PC-9 (cell line): ENCODE data around the gene MUS81. TPM values are rescaled to one million over a fixed set of nuclear protein-coding genes. Genes with fewer than 3 reads are reported as not detected.
A peak's percentile ranks its signal among the peaks of the same experiment; 100 is the strongest.

Source experiments
- BruUV-seq: library from RNA; stranded (reverse); fragments of 400-500 nt; replicated peaks from 2 replicates; lab custom pipeline; 2021; lab: Mats Ljungman, UMichigan
- CTCF ChIA-PET: fragments of 300-600 bp; sonication (Branson Sonifier 250); formaldehyde crosslinking; loops from one replicate; lab custom pipeline; 2022; ENCODE audit warnings: antibody characterized with exemption; lab: Charles Lee
- POLR2A ChIA-PET: fragments of 300-600 bp; sonication (Branson Sonifier 250); formaldehyde crosslinking; loops from one replicate; lab custom pipeline; 2022; ENCODE audit warnings: antibody characterized with exemption; ENCODE audit not compliant: unreplicated experiment; lab: Charles Lee
- DNase-seq, 2 experiments: peaks; one replicate each; pipeline versions ENCODE4 v3.0.0 to v3.0.0-alpha.2; 2015 to 2022; ENCODE audit warnings: mixed read lengths in 1 of 2
- H2AFZ ChIP-seq: fragments of 200-600 bp; sonication (generic); 2 replicates; pipeline ENCODE4 v1.8.1; 2017; ENCODE audit warnings: antibody characterized with exemption
- H3F3A ChIP-seq: fragments of 200-600 bp; sonication (generic); 2 replicates; pipeline ENCODE4 v1.8.1; 2017; ENCODE audit warnings: antibody characterized with exemption, mild to moderate bottlenecking, low read depth; ENCODE audit not compliant: insufficient read depth
- H3K27ac ChIP-seq: fragments of 200-600 bp; sonication (generic); 2 replicates; pipeline ENCODE4 v1.6.1; 2016; ENCODE audit warnings: mixed run types
- H3K27me3 ChIP-seq: fragments of 200-600 bp; sonication (generic); 2 replicates; pipeline ENCODE4 v1.6.1; 2016; ENCODE audit warnings: low read depth, mixed run types; ENCODE audit not compliant: insufficient read depth
- H3K36me3 ChIP-seq: fragments of 200-600 bp; sonication (generic); 2 replicates; pipeline ENCODE4 v1.6.1; 2016; ENCODE audit warnings: low read depth, mixed run types
- H3K4me1 ChIP-seq: fragments of 200-600 bp; sonication (generic); replicated peaks from 2 replicates; pipeline ENCODE4 v1.6.1; 2016; ENCODE audit warnings: mixed run types; ENCODE audit not compliant: insufficient read depth
- H3K4me2 ChIP-seq: fragments of 200-600 bp; sonication (generic); 2 replicates; pipeline ENCODE4 v1.6.1; 2017; ENCODE audit warnings: mixed run types
- H3K4me3 ChIP-seq: fragments of 200-600 bp; sonication (generic); 2 replicates; pipeline ENCODE4 v1.6.1; 2016; ENCODE audit warnings: mixed run types
- H3K79me2 ChIP-seq: fragments of 200-600 bp; sonication (generic); 2 replicates; pipeline ENCODE4 v1.6.1; 2017; ENCODE audit warnings: low read depth, mixed run types
- H3K9me2 ChIP-seq: fragments of 200-600 bp; sonication (generic); 2 replicates; pipeline ENCODE4 v1.8.1; 2017; ENCODE audit warnings: mild to moderate bottlenecking; ENCODE audit not compliant: insufficient read depth
- H3K9me3 ChIP-seq: fragments of 200-600 bp; sonication (generic); 2 replicates; pipeline ENCODE4 v1.8.1; 2016; ENCODE audit warnings: low read depth; ENCODE audit not compliant: insufficient read depth
- H4K20me1 ChIP-seq: fragments of 200-600 bp; sonication (generic); 2 replicates; pipeline ENCODE4 v1.8.1; 2017; ENCODE audit not compliant: insufficient read depth
- EZH2 ChIP-seq: fragments of 200-600 bp; sonication (generic); IDR thresholded peaks from 2 replicates; pipeline ENCODE4 v1.8.0; 2017; ENCODE audit warnings: antibody characterized with exemption, low read depth
- intact Hi-C: fragments of 100-400 bp; cut with micrococcal nuclease; formaldehyde crosslinking; loops from one replicate; pipeline ENCODE4 v1.10.0; 2022; ENCODE audit not compliant: unreplicated experiment
- total RNA-seq: library from RNA; stranded (reverse); gene quantifications from 2 replicates; pipeline ENCODE4 v1.2.3, GENCODE V29; 2021
- TF ChIP-seq, protein P1 (sequence below): fragments of 200-600 bp; sonication (generic); conservative IDR thresholded peaks from 2 replicates; pipeline ENCODE4 v1.6.1; 2017; ENCODE audit warnings: mixed run types, antibody characterized with exemption, mild to moderate bottlenecking, moderate library complexity

MUS81 gene
- total RNA-seq, 1 experiment from 2014 or later, result 62.7 TPM

DNA sequence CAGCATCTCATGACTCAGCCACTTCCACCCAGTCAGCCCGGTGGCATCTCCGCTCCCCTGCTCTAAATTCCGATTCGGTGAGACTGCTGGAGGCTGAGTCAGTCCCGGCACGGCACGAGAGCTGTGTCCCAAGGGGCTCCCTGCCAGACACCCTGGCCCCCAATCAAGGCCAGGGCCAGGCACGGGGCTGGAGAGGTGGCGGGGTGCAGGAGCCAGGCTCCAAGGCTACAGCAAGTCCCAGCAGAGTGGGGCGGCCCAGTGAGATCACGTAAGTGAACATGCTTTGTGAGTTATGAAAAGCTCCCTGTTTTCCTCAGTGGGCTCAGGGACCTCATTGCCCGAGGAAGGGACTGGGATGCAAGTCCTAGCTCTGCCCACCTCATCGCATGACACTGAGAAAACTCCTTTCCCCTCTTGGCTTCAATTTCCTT, 55.6 kb downstream of the MUS81 start:
- POLR2A ChIA-PET, result interaction anchor here (0.6 to 1.6 kb wide), 9 partner anchors 13 to 485 kb away, joined by 3 to 34 read pairs (median 5); partner anchors contain the start of genes CCDC85B, FIBP and FOSL1

More for the DNA sequence above, 55.6 kb downstream of the MUS81 start:
- H3F3A ChIP-seq, result peaks cover 52% of the 10 kb centered on the region
- no peaks in the 10 kb centered on the region for H3K27me3 ChIP-seq
- BruUV-seq, result no TSS peak
- peaks cover 41% of the 10 kb centered on the region for H3K79me2 ChIP-seq
- no peaks in the 10 kb centered on the region for H3K9me3 ChIP-seq
- no peak overlapping the region for H2AFZ ChIP-seq
- CTCF ChIA-PET, result interaction anchor here (0.6 to 1.4 kb wide), 4 partner anchors 8 to 28 kb away, joined by 6 to 10 read pairs (median 9); partner anchors contain the start of gene FIBP
- H3K4me2 ChIP-seq, result peak overlapping the region; percentile 90
- TF ChIP-seq EZH2, result no peak
- TF ChIP-seq, protein P1, sequence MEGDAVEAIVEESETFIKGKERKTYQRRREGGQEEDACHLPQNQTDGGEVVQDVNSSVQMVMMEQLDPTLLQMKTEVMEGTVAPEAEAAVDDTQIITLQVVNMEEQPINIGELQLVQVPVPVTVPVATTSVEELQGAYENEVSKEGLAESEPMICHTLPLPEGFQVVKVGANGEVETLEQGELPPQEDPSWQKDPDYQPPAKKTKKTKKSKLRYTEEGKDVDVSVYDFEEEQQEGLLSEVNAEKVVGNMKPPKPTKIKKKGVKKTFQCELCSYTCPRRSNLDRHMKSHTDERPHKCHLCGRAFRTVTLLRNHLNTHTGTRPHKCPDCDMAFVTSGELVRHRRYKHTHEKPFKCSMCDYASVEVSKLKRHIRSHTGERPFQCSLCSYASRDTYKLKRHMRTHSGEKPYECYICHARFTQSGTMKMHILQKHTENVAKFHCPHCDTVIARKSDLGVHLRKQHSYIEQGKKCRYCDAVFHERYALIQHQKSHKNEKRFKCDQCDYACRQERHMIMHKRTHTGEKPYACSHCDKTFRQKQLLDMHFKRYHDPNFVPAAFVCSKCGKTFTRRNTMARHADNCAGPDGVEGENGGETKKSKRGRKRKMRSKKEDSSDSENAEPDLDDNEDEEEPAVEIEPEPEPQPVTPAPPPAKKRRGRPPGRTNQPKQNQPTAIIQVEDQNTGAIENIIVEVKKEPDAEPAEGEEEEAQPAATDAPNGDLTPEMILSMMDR, result no peak
- peak overlapping the region; percentile 89 for H3K4me3 ChIP-seq
- H3K27ac ChIP-seq, result peak overlapping the region; percentile 90
- intact Hi-C loops, result loop anchor here (1.0 to 5.0 kb wide), 3 partner anchors 13 to 359 kb away; partner anchors contain the start of genes CFL1 and LTBP3
- H3K4me1 ChIP-seq, result peaks cover 79% of the 10 kb centered on the region
- H4K20me1 ChIP-seq, result no peaks in the 10 kb centered on the region
- H3K36me3 ChIP-seq, result no peaks in the 10 kb centered on the region
- H3K9me2 ChIP-seq, result no peaks in the 10 kb centered on the region
- DNase-seq, result peak; percentile 96 to 97

Other genes starting within 250 kb of the MUS81 start
- gene MAP3K11, start 246.2 kb upstream of the MUS81 start, total RNA-seq, result 87.2 and 90.3 TPM in 2 replicates
- 76.9 and 85.9 TPM in 2 replicates for gene PCNX3, start 244.7 kb upstream of the MUS81 start, total RNA-seq
- gene SIPA1, start 222.3 kb upstream of the MUS81 start, total RNA-seq, result 65.6 and 81.3 TPM in 2 replicates
- 59.5 and 86.8 TPM in 2 replicates for gene RELA, start 197.5 kb upstream of the MUS81 start, total RNA-seq
- 49.6 and 57.1 TPM in 2 replicates for gene KAT5, start 148.2 kb upstream of the MUS81 start, total RNA-seq
- 31.8 and 42.4 TPM in 2 replicates for gene RNASEH2C, start 139.6 kb upstream of the MUS81 start, total RNA-seq
- gene AP5B1, start 79.5 kb upstream of the MUS81 start, total RNA-seq, result 20.8 and 28.0 TPM in 2 replicates
- gene OVOL1, start 73.4 kb upstream of the MUS81 start, total RNA-seq, result 10.2 and 10.5 TPM in 2 replicates
- gene SNX32, start 26.5 kb upstream of the MUS81 start, total RNA-seq, result not detected in 2 replicates
- 1,598 and 1,798 TPM in 2 replicates for gene CFL1, start 2.3 kb upstream of the MUS81 start, total RNA-seq
- 18.1 and 32.3 TPM in 2 replicates for gene EFEMP2, start 12.4 kb downstream of the MUS81 start, total RNA-seq
- not detected in 2 replicates for gene CTSW, start 19.4 kb downstream of the MUS81 start, total RNA-seq
- 105 and 141 TPM in 2 replicates for gene FIBP, start 28.0 kb downstream of the MUS81 start, total RNA-seq
- 45.0 and 95.0 TPM in 2 replicates for gene CCDC85B, start 30.2 kb downstream of the MUS81 start, total RNA-seq
- gene FOSL1, start 40.0 kb downstream of the MUS81 start, total RNA-seq, result 58.8 and 69.9 TPM in 2 replicates
- 36.5 and 43.9 TPM in 2 replicates for gene C11orf68, start 58.6 kb downstream of the MUS81 start, total RNA-seq
- 196 and 220 TPM in 2 replicates for gene DRAP1, start 59.0 kb downstream of the MUS81 start, total RNA-seq
- gene TSGA10IP, start 85.0 kb downstream of the MUS81 start, total RNA-seq, result not detected in 2 replicates
- gene SART1, start 101.3 kb downstream of the MUS81 start, total RNA-seq, result 74.6 and 78.8 TPM in 2 replicates
- 42.9 and 55.2 TPM in 2 replicates for gene EIF1AD, start 141.7 kb downstream of the MUS81 start, total RNA-seq
- 386 and 513 TPM in 2 replicates for gene BANF1, start 142.1 kb downstream of the MUS81 start, total RNA-seq
- gene CST6, start 151.6 kb downstream of the MUS81 start, total RNA-seq, result 52.0 and 58.5 TPM in 2 replicates
- gene CATSPER1, start 166.0 kb downstream of the MUS81 start, total RNA-seq, result 2.3 and 4.2 TPM in 2 replicates
- gene GAL3ST3, start 188.7 kb downstream of the MUS81 start, total RNA-seq, result not detected in 2 replicates
- 221 and 224 TPM in 2 replicates for gene SF3B2, start 191.9 kb downstream of the MUS81 start, total RNA-seq
- gene PACS1, start 209.8 kb downstream of the MUS81 start, total RNA-seq, result 100 and 102 TPM in 2 replicates